NT2/D1 (cell line): ENCODE measurements around the gene IL17C.

Experiments
- DNase-seq: peaks from one replicate; pipeline ENCODE4 v3.0.0-alpha.2; 2011; ENCODE audit warnings: low read depth, low spot score
- H3K27me3 ChIP-seq: 2 replicates; pipeline ENCODE4 v1.6.0; 2011; ENCODE audit warnings: mild to moderate bottlenecking; ENCODE audit not compliant: insufficient read length, insufficient read depth
- H3K36me3 ChIP-seq: 2 replicates; pipeline ENCODE4 v1.6.1; 2011; ENCODE audit warnings: mild to moderate bottlenecking, low read length, mixed read lengths; ENCODE audit not compliant: insufficient read depth, insufficient read length
- H3K4me1 ChIP-seq: 2 replicates; pipeline ENCODE4 v1.5.1; 2011; ENCODE audit not compliant: insufficient read depth, insufficient read length
- H3K4me3 ChIP-seq: 2 replicates; pipeline ENCODE4 v1.5.1; 2011; ENCODE audit warnings: low read depth; ENCODE audit not compliant: insufficient read length
- H3K9ac ChIP-seq: 2 replicates; pipeline ENCODE4 v1.6.0; 2011; ENCODE audit warnings: low read depth; ENCODE audit not compliant: insufficient read length
- H3K9me3 ChIP-seq: 2 replicates; pipeline ENCODE4 v1.5.1; 2011; ENCODE audit warnings: mild to moderate bottlenecking, low read length; ENCODE audit not compliant: insufficient read depth
- SUZ12 ChIP-seq: IDR thresholded peaks from 2 replicates; pipeline ENCODE4 v1.6.1; 2011; ENCODE audit not compliant: insufficient read length, insufficient read depth; ENCODE audit errors: extremely low read depth
- YY1 ChIP-seq: IDR thresholded peaks from 2 replicates; pipeline ENCODE4 v1.6.1; 2011; ENCODE audit not compliant: insufficient read length, insufficient read depth
- ZNF274 ChIP-seq: IDR thresholded peaks from 2 replicates; pipeline ENCODE4 v1.6.1; 2011; ENCODE audit warnings: mild to moderate bottlenecking, low read depth, low read length

IL17C gene, protein sequence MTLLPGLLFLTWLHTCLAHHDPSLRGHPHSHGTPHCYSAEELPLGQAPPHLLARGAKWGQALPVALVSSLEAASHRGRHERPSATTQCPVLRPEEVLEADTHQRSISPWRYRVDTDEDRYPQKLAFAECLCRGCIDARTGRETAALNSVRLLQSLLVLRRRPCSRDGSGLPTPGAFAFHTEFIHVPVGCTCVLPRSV

DNA sequence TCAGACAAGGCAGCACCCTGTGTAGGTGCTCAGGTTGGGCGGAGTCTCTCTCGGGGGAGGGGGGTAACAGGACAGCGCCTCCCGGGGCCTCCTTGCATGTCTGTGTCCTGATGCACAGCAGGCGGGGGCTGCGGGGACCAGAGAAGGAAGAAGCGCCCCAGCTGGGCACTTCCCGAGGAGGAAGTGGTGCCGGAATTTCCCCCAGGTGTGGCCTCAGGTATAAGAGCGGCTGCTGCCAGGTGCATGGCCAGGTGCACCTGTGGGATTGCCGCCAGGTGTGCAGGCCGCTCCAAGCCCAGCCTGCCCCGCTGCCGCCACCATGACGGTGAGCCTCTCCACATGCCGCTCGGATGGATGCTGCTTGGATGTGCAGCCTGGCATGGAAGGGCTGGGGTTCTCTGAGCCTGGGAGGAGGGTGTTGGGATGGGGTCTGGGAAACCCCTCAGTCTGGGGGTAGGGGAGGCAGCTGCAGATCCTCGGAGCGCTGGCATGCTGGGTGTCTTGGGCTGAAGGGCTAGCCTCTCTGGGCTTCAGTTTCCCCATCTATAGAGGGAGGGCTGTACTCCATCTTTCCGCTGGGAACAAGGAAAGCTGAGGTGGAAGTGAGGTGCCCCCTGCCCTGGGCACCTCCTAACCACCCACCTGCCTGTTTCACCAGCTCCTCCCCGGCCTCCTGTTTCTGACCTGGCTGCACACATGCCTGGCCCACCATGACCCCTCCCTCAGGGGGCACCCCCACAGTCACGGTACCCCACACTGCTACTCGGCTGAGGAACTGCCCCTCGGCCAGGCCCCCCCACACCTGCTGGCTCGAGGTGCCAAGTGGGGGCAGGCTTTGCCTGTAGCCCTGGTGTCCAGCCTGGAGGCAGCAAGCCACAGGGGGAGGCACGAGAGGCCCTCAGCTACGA lies at the start of gene IL17C:
Gene IL17C, plus strand, starts transcription at position 250 of the 908 bp plus-strand sequence. Its CDS starts 70 bp downstream, at position 320.
- TF ChIP-seq YY1 (no peak), ZNF274 (no peak), SUZ12 (no peak)
- Histone ChIP-seq H3K36me3 (peaks cover 12% of the 10 kb centered on the region), H3K9me3 (no peaks in the 10 kb centered on the region), H3K4me1 (peaks cover 43% of the 10 kb centered on the region), H3K9ac (no peak within 1 kb of the TSS), H3K27me3 (peaks cover 26% of the 10 kb centered on the region), H3K4me3 (no peak within 1 kb of the TSS)
- no peak for DNase-seq

DNA sequence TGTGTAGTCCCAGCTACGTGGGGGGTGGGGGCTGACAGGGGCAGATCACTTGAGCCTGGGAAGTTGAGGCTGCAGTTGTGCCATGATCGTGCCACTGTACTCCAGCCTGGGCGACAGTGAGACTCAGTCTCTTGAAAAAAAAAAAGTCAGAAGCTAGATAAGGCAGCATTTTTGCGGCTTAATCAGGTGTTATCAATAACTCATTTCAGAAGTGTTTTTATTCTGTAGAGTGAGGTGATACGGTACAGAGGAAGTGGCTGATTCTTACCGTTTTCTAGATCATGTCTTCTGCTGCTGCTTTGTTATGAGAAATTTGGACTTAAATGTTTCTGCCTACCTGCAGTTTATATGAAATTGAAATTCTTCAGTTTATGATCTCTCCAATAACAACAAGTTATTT lies 49.6 kb upstream of the IL17C start:
- Histone ChIP-seq H3K4me1 (peaks cover 2% of the 10 kb centered on the region), H3K27me3 (no peaks in the 10 kb centered on the region), H3K4me3 (no peak overlapping the region), H3K36me3 (peaks cover 89% of the 10 kb centered on the region), H3K9me3 (no peaks in the 10 kb centered on the region), H3K9ac (no peak overlapping the region)
- TF ChIP-seq ZNF274 (no peak), SUZ12 (no peak), YY1 (no peak)
- DNase-seq = no peak

DNA sequence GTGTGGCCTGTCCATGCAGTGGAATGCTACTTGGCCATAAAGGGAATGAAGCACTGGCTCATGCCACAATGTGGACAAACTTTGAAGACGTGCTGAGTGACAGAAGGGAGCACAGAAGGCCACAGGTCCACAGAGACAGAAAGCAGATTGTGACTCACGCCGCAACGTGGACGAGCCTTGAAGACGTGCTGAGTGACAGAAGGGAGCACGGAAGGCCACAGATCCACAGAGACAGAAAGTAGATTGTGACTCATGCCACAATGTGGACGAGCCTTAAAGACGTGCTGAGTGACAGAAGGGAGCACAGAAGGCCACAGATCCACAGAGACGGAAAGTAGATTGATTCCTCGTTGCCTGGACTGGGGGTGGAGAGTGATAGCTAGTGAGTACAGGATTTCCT lies 48.9 kb upstream of the IL17C start:
- Histone ChIP-seq H3K4me1 (peaks cover 2% of the 10 kb centered on the region), H3K9ac (no peak overlapping the region), H3K9me3 (no peaks in the 10 kb centered on the region), H3K36me3 (peaks cover 91% of the 10 kb centered on the region), H3K27me3 (no peaks in the 10 kb centered on the region), H3K4me3 (no peak overlapping the region)
- TF ChIP-seq ZNF274 (no peak), SUZ12 (no peak), YY1 (no peak)
- DNase-seq = no peak

DNA sequence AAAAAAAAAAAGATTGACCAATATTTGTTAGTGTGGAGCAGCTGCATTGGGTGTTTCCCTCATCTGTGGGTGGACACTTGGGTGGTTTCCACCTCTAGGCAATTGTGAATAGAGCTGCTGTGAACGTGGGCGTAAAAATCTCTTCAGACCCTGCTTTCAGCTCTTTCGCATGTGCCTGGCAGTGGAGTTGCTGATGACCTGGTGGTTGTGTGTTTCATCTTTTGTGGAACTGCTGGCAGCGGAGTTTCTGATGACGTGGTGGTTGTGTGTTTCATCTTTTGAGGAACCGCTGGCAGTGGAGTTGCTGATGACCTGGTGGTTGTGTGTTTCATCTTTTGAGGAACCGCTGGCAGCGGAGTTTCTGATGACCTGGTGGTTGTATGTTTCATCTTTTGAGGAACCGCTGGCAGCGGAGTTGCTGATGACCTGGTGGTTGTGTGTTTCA lies 46.8 kb upstream of the IL17C start:
- TF ChIP-seq ZNF274 = no peak
- no peak for TF ChIP-seq YY1
- no peak for TF ChIP-seq SUZ12
- Histone ChIP-seq H3K9me3 (no peaks in the 10 kb centered on the region), H3K4me3 (no peak overlapping the region), H3K4me1 (peaks cover 2% of the 10 kb centered on the region), H3K36me3 (peaks cover 76% of the 10 kb centered on the region), H3K9ac (no peak overlapping the region), H3K27me3 (no peaks in the 10 kb centered on the region)
- DNase-seq = no peak

DNA sequence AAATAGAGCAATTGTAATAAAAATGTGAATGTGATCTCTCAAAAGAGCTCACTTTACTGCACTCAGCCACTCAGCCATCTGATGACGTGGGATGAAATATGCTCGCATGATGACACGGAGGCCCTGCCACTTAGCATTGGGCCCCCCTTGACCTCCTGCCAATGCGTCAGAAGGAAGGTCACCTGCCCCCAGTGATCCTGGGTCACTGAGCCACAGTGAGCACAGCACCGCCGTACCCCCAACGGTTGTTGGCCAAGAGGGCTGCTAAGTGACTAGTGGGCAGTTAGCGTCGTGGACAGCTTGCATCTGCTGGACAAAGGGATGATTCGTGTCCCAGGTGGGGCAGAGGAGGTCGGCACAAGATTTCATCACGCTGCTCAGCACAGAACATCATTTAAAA lies 45.3 kb upstream of the IL17C start:
- H3K9me3 ChIP-seq = no peaks in the 10 kb centered on the region
- no peak overlapping the region for H3K4me3 ChIP-seq
- H3K4me1 ChIP-seq = peaks cover 2% of the 10 kb centered on the region
- H3K36me3 ChIP-seq = peaks cover 66% of the 10 kb centered on the region
- no peak for DNase-seq
- TF ChIP-seq SUZ12 (no peak), ZNF274 (no peak), YY1 (no peak)
- H3K9ac ChIP-seq = no peak overlapping the region
- no peaks in the 10 kb centered on the region for H3K27me3 ChIP-seq

DNA sequence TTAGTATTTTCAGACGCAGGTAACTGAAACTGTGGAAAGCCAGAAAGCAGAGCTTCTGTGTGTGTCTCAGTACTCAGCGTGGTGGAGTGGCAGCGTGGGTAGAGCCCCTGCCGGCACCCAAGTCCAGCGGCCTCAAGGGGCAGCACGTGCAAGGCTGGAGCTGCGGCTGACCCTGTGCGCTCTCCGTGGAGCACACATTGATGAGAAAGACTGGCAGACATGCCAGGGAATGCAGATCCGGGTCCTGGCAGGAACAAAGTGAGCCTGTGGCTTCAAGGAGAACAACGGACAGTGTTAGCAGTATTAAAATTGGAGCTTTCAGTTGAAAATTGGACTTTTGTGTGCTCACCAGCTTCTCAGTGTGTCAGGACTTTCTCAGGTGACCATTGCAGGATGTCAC lies 44.9 kb upstream of the IL17C start:
- TF ChIP-seq YY1 (no peak), ZNF274 (no peak), SUZ12 (no peak)
- no peak overlapping the region for H3K4me3 ChIP-seq
- H3K36me3 ChIP-seq = peaks cover 66% of the 10 kb centered on the region
- no peaks in the 10 kb centered on the region for H3K27me3 ChIP-seq
- H3K9me3 ChIP-seq = no peaks in the 10 kb centered on the region
- no peak overlapping the region for H3K9ac ChIP-seq
- no peak for DNase-seq
- H3K4me1 ChIP-seq = peaks cover 2% of the 10 kb centered on the region

DNA sequence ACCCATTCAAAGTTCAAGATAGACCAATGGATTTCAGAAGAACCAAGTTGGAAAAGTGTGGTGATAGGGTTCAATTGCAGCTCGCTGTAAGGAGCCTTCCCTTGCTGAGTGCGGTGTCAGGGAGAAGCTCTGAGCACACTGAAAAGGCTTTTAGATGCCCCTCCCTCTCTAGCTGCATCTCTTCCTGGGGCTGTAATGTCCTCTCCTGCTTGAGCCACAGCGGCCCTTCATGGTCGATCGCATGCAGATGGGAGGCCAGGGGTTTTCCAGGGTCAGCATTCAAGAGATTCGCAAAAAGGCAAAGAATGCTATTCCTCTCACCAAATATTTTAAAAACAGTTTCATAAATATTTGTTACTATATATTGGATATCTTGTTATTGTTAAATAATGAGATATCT lies 44.5 kb upstream of the IL17C start:
- Histone ChIP-seq H3K27me3 (no peaks in the 10 kb centered on the region), H3K4me3 (no peak overlapping the region), H3K36me3 (peaks cover 66% of the 10 kb centered on the region), H3K9ac (no peak overlapping the region), H3K9me3 (no peaks in the 10 kb centered on the region), H3K4me1 (peaks cover 2% of the 10 kb centered on the region)
- TF ChIP-seq YY1 = no peak
- no peak for TF ChIP-seq ZNF274
- TF ChIP-seq SUZ12 = no peak
- no peak for DNase-seq
